ENCODE measurements around the gene BLOC1S3.

- TF ChIP-seq CTCF (IDR thresholded peaks at IDR 0.05; ENCODE audit: low read length) = no peak
- no peak for TF ChIP-seq EZH2 (IDR thresholded peaks at IDR 0.05; ENCODE audit: borderline replicate concordance, low read length)
These were observed 31.8 kb upstream of the BLOC1S3 start for GRCh38 chr19:45146741-45147205.

Data from OCI-LY1 (cell line).